Activated naive CD4-positive, alpha-beta T cell treated with anti-CD3 and anti-CD28 coated beads, Interleukin-2, amount 50 U/mL, for 24 hours (primary cell): ENCODE measurements around the gene DHRS3.

Experiments used
- H3K27ac Mint-ChIP-seq: one replicate; pipeline ENCODE4 v1.8.0; 2021; ENCODE audit warnings: mild to moderate bottlenecking, mixed read lengths
- H3K27me3 Mint-ChIP-seq: one replicate; pipeline ENCODE4 v1.8.0; 2021; ENCODE audit warnings: mixed read lengths
- H3K36me3 Mint-ChIP-seq: one replicate; pipeline ENCODE4 v1.8.0; 2021; ENCODE audit warnings: mixed read lengths
- H3K4me1 Mint-ChIP-seq: one replicate; pipeline ENCODE4 v1.8.0; 2021; ENCODE audit warnings: mixed read lengths
- H3K4me3 Mint-ChIP-seq: one replicate; pipeline ENCODE4 v1.8.0; 2021; ENCODE audit warnings: mild to moderate bottlenecking, mixed read lengths
- H3K9me3 Mint-ChIP-seq: one replicate; pipeline ENCODE4 v1.8.0; 2021; ENCODE audit warnings: mixed read lengths

The DHRS3 gene

GRCh38 chr1:12626888-12627287 is 8.9 kb upstream of the DHRS3 start:
- no peak overlapping the region for H3K4me3 Mint-ChIP-seq

GRCh38 chr1:12625276-12625675 is 7.3 kb upstream of the DHRS3 start:
- no peak overlapping the region for H3K4me3 Mint-ChIP-seq
- H3K27ac Mint-ChIP-seq = no peak overlapping the region
- no peaks in the 10 kb centered on the region for H3K36me3 Mint-ChIP-seq
- H3K27me3 Mint-ChIP-seq = no peaks in the 10 kb centered on the region
- no peaks in the 10 kb centered on the region for H3K9me3 Mint-ChIP-seq
- peaks cover 14% of the 10 kb centered on the region for H3K4me1 Mint-ChIP-seq

More at GRCh38 chr1:12626888-12627287, 8.9 kb upstream of the DHRS3 start:
- Mint-ChIP-seq H3K4me1 (peaks cover 13% of the 10 kb centered on the region), H3K36me3 (no peaks in the 10 kb centered on the region), H3K9me3 (no peaks in the 10 kb centered on the region), H3K27ac (no peak overlapping the region), H3K27me3 (no peaks in the 10 kb centered on the region)

GRCh38 chr1:12622506-12622905 is 4.5 kb upstream of the DHRS3 start:
- no peaks in the 10 kb centered on the region for H3K27me3 Mint-ChIP-seq
- no peak overlapping the region for H3K4me3 Mint-ChIP-seq
- no peaks in the 10 kb centered on the region for H3K36me3 Mint-ChIP-seq
- H3K27ac Mint-ChIP-seq = no peak overlapping the region
- no peaks in the 10 kb centered on the region for H3K9me3 Mint-ChIP-seq
- peaks cover 32% of the 10 kb centered on the region for H3K4me1 Mint-ChIP-seq

GRCh38 chr1:12621346-12622335 is 3.6 kb upstream of the DHRS3 start:
- H3K27me3 Mint-ChIP-seq = no peaks in the 10 kb centered on the region
- no peaks in the 10 kb centered on the region for H3K36me3 Mint-ChIP-seq
- no peaks in the 10 kb centered on the region for H3K9me3 Mint-ChIP-seq
- no peak overlapping the region for H3K4me3 Mint-ChIP-seq
- no peak overlapping the region for H3K27ac Mint-ChIP-seq
- H3K4me1 Mint-ChIP-seq = peaks cover 24% of the 10 kb centered on the region

- Mint-ChIP-seq H3K36me3 (no peaks in the 10 kb centered on the region), H3K27me3 (no peaks in the 10 kb centered on the region), H3K27ac (no peak overlapping the region), H3K4me3 (no peak overlapping the region), H3K4me1 (peaks cover 25% of the 10 kb centered on the region), H3K9me3 (no peaks in the 10 kb centered on the region)
Observed at GRCh38 chr1:12620931-12621330, 2.9 kb upstream of the DHRS3 start.

- H3K4me3 Mint-ChIP-seq = peak overlapping the region; percentile 98
- H3K4me1 Mint-ChIP-seq = peaks cover 30% of the 10 kb centered on the region
- no peak overlapping the region for H3K27ac Mint-ChIP-seq
- H3K9me3 Mint-ChIP-seq = no peaks in the 10 kb centered on the region
- no peaks in the 10 kb centered on the region for H3K27me3 Mint-ChIP-seq
- H3K36me3 Mint-ChIP-seq = no peaks in the 10 kb centered on the region
Observed at GRCh38 chr1:12620488-12620865, 2.5 kb upstream of the DHRS3 start.

GRCh38 chr1:12619792-12620487 is 1.9 kb upstream of the DHRS3 start:
- H3K27ac Mint-ChIP-seq = peak overlapping the region; percentile 51
- no peaks in the 10 kb centered on the region for H3K27me3 Mint-ChIP-seq
- H3K4me3 Mint-ChIP-seq = peak overlapping the region; percentile 98
- no peaks in the 10 kb centered on the region for H3K9me3 Mint-ChIP-seq
- peaks cover 35% of the 10 kb centered on the region for H3K4me1 Mint-ChIP-seq
- no peaks in the 10 kb centered on the region for H3K36me3 Mint-ChIP-seq

GRCh38 chr1:12618965-12619791 is 1.2 kb upstream of the DHRS3 start:
- peaks cover 1% of the 10 kb centered on the region for H3K36me3 Mint-ChIP-seq
- H3K9me3 Mint-ChIP-seq = no peaks in the 10 kb centered on the region
- no peaks in the 10 kb centered on the region for H3K27me3 Mint-ChIP-seq
- peak overlapping the region; percentile 98 for H3K4me3 Mint-ChIP-seq
- H3K27ac Mint-ChIP-seq = peak overlapping the region; percentile 95
- H3K4me1 Mint-ChIP-seq = peaks cover 43% of the 10 kb centered on the region

GRCh38 chr1:12618661-12618964 is 603 bp upstream of the DHRS3 start:
- Mint-ChIP-seq H3K4me1 (peaks cover 48% of the 10 kb centered on the region), H3K27me3 (no peaks in the 10 kb centered on the region), H3K9me3 (no peaks in the 10 kb centered on the region), H3K27ac (peak overlapping the region; percentile 95), H3K36me3 (peaks cover 1% of the 10 kb centered on the region), H3K4me3 (peak overlapping the region; percentile 98)

- H3K4me1 Mint-ChIP-seq = peaks cover 56% of the 10 kb centered on the region
Observed at GRCh38 chr1:12617511-12617900, 504 bp downstream of the DHRS3 start.

GRCh38 chr1:12616709-12617373 is 1.2 kb downstream of the DHRS3 start:
- H3K27ac Mint-ChIP-seq = peak overlapping the region; percentile 95
- H3K36me3 Mint-ChIP-seq = peaks cover 8% of the 10 kb centered on the region
- H3K4me3 Mint-ChIP-seq = peak overlapping the region; percentile 98
- no peaks in the 10 kb centered on the region for H3K27me3 Mint-ChIP-seq
- no peaks in the 10 kb centered on the region for H3K9me3 Mint-ChIP-seq
- peaks cover 62% of the 10 kb centered on the region for H3K4me1 Mint-ChIP-seq

More at GRCh38 chr1:12617511-12617900, 504 bp downstream of the DHRS3 start:
- Mint-ChIP-seq H3K27ac (peak overlapping the region; percentile 95), H3K9me3 (no peaks in the 10 kb centered on the region), H3K27me3 (no peaks in the 10 kb centered on the region), H3K36me3 (peaks cover 4% of the 10 kb centered on the region), H3K4me3 (peak overlapping the region; percentile 98)

- Mint-ChIP-seq H3K27ac (peak overlapping the region; percentile 77), H3K4me1 (peaks cover 68% of the 10 kb centered on the region), H3K4me3 (peak overlapping the region; percentile 98), H3K36me3 (peaks cover 10% of the 10 kb centered on the region), H3K9me3 (no peaks in the 10 kb centered on the region), H3K27me3 (no peaks in the 10 kb centered on the region)
Observed at GRCh38 chr1:12615865-12616708, 1.9 kb downstream of the DHRS3 start.

GRCh38 chr1:12615159-12615864 is 2.7 kb downstream of the DHRS3 start:
- no peaks in the 10 kb centered on the region for H3K27me3 Mint-ChIP-seq
- H3K27ac Mint-ChIP-seq = peak overlapping the region; percentile 17
- peak overlapping the region; percentile 98 for H3K4me3 Mint-ChIP-seq

More at GRCh38 chr1:12615159-12615864, 2.7 kb downstream of the DHRS3 start:
- Mint-ChIP-seq H3K9me3 (no peaks in the 10 kb centered on the region), H3K36me3 (peaks cover 18% of the 10 kb centered on the region), H3K4me1 (peaks cover 75% of the 10 kb centered on the region)
